DOHH2 (cell line): ENCODE measurements around the gene TMEM97.

Experiments used
- CTCF ChIP-seq: fragments of 200-600 bp; sonication (generic); IDR thresholded peaks from one replicate; pipeline ENCODE4 v1.5.1; 2014; ENCODE audit warnings: antibody characterized with exemption, mild to moderate bottlenecking, low read depth, low read length; ENCODE audit not compliant: poor library complexity, severe bottlenecking
- EZH2phosphoT487 ChIP-seq: fragments of 200-600 bp; sonication (generic); IDR thresholded peaks from 2 replicates; pipeline ENCODE4 v1.6.1; 2017; ENCODE audit warnings: borderline replicate concordance, mild to moderate bottlenecking, antibody characterized with exemption, low read length, moderate library complexity, mixed read lengths

- TF ChIP-seq CTCF (no peak), EZH2phosphoT487 (no peak)
These were observed 31.3 kb downstream of the TMEM97 start for GRCh38 chr17:28350271-28350670.
